ENCODE data around the gene RTN4. TPM values are rescaled to one million over a fixed set of nuclear protein-coding genes. Genes with fewer than 3 reads are reported as not detected.

RTN4 gene
- total and polyA plus RNA-seq, 3 donors from 2014 or later: 107 to 183 (median 112) TPM

DNA sequence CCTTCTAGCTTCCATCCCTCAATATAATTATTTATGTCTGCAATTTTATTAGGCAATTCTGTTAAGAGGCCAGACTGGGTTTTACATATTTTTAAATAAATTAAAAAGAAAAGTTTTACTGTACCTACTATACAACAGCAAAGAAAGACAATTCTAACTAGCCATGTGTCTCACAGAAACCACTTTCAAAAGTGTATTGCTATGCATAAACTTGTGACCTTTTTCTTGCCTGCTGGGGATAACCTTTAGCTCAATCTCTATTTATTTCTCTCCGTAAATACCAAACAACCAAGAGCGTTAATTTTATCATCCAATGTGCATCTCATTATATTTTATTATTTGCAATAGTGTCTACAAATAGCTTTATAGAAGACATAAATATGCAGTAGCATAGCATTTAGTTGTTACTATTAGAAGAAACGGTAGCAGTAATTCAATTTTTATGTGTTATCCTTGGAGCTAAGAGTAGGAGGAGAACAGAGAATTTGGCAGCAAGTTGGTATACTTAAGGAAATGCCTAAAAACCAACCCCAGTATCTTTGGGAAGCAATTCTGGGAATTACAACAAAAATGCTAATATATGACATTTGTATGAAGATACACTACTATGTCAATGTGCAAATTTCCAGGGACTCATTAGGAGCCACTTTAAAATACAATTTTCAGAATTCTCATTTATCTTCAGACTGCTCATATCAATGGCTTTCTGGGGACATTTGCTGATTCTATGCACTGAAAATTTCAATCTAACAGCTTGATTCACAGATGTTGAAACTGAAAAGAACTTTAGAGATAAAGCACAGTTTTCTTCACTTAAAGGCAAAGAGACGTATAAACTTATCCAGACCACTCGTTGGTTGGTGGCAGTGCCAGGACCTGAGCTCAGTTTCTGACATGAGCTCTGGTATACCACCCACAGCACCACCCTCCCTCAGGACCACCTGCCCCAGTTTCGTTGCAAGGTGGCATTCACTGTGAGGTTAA is 23.0 kb upstream of the RTN4 start:
- intact Hi-C loops (cut with DNase I; ENCODE audit: low total_unique reads): no loop called here
- Histone ChIP-seq H3K27ac (no peak overlapping the region), H3K9me3 (no peaks in the 10 kb centered on the region), H3K4me1 (no peaks in the 10 kb centered on the region), H3K27me3 (no peaks in the 10 kb centered on the region), H3K4me3 (no peak overlapping the region), H3K36me3 (ENCODE audit: low read depth, missing control alignments) (no peaks in the 10 kb centered on the region)
- DNase-seq: no peak
- WGBS, 2 donors: 79 to 80% methylated on average over 6 of the region's 6 CpGs
- TF ChIP-seq POLR2A (IDR thresholded peaks at IDR 0.05): no peak
- TF ChIP-seq, protein P1, sequence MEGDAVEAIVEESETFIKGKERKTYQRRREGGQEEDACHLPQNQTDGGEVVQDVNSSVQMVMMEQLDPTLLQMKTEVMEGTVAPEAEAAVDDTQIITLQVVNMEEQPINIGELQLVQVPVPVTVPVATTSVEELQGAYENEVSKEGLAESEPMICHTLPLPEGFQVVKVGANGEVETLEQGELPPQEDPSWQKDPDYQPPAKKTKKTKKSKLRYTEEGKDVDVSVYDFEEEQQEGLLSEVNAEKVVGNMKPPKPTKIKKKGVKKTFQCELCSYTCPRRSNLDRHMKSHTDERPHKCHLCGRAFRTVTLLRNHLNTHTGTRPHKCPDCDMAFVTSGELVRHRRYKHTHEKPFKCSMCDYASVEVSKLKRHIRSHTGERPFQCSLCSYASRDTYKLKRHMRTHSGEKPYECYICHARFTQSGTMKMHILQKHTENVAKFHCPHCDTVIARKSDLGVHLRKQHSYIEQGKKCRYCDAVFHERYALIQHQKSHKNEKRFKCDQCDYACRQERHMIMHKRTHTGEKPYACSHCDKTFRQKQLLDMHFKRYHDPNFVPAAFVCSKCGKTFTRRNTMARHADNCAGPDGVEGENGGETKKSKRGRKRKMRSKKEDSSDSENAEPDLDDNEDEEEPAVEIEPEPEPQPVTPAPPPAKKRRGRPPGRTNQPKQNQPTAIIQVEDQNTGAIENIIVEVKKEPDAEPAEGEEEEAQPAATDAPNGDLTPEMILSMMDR (IDR thresholded peaks at IDR 0.05): no peak

DNA sequence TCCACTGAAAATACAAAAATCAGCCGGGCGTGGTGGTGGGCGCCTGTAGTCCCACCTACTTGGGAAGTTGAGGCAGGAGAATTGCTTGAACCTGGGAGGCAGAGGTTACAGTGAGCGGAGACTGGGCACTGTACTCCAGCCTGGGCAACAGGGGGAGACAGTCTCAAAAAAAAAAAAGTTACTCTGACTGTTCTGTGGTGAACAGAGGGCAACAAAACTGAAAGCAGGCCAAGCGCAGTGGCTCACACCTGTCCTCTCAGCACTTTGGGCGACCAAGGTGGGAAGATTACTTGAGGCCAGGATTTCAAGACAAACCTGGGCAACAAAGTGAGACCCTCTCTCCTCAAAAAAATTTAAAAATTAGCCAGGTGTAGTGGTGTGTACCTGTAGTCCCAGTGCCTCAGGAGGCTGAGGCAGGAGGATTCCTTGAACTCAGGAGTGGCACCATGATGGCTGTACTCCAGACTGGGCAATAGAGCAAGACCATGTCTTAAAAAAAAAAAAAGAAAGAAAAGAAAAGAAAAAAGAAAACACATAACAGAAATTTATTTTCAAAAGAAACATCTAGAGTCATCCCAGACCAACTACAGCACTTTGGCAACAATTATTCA is 13.6 kb upstream of the RTN4 start:
- no peak for TF ChIP-seq POLR2A (IDR thresholded peaks at IDR 0.05)
- TF ChIP-seq, protein P1 (IDR thresholded peaks at IDR 0.05): no peak
- Histone ChIP-seq H3K27me3 (no peaks in the 10 kb centered on the region), H3K27ac (no peak overlapping the region), H3K9me3 (no peaks in the 10 kb centered on the region), H3K4me3 (no peak overlapping the region), H3K4me1 (no peaks in the 10 kb centered on the region), H3K36me3 (ENCODE audit: low read depth, missing control alignments) (no peaks in the 10 kb centered on the region)
- WGBS, 2 donors: 90 to 94% methylated on average over 6 of the region's 6 CpGs
- no peak for DNase-seq
- intact Hi-C loops (cut with DNase I; ENCODE audit: low total_unique reads): no loop called here

DNA sequence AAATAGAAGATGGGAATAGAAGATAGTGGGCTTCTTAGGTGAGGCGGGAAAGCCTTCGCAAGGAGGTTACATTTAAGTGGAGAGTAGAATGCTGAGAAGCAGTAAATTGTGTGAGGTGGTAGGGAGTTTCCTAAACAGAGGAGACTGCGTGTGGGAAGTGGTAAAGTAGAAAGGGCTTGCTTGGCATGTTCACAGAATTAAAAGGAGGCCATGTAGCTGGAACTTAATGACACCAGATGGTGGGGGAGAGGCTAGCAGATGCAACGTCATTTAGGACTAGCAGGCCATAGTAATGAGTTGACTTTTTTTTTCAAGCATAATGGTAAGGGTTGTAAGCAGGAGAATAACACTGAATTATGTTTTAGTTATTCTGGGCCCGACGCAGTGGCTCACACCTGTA is 13.0 kb upstream of the RTN4 start:
- H3K4me3 ChIP-seq: no peak overlapping the region
- H3K27ac ChIP-seq: no peak overlapping the region
- intact Hi-C loops (cut with DNase I; ENCODE audit: low total_unique reads): no loop called here
- TF ChIP-seq, protein P1 (IDR thresholded peaks at IDR 0.05): no peak
- TF ChIP-seq POLR2A (IDR thresholded peaks at IDR 0.05): no peak
- H3K9me3 ChIP-seq: no peaks in the 10 kb centered on the region
- DNase-seq: no peak
- no peaks in the 10 kb centered on the region for H3K4me1 ChIP-seq
- H3K36me3 ChIP-seq (ENCODE audit: low read depth, missing control alignments): no peaks in the 10 kb centered on the region
- 81 to 84% methylated on average over 6 of the region's 6 CpGs for whole genome bisulfite sequencing, 2 donors
- H3K27me3 ChIP-seq: no peaks in the 10 kb centered on the region

DNA sequence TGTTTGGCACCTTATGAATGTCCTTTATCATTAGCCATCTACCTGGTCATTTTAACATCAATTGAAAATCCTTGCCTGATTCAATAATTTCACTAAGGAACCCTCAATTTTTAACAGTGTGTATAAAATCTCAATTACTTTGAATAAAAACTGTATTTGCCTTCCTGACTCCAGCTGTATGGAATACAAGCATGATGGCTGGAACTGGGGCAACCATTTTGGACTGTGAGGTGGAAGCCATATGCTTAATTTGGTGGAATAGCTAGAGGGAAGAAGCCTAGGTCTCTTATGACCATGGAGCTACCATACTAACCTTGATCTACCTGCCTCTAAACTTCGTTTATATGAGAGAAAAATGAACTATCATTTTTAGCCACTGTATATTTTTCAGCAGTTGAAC is 12.5 kb upstream of the RTN4 start:
- no peak for DNase-seq
- Histone ChIP-seq H3K27ac (no peak overlapping the region), H3K9me3 (no peaks in the 10 kb centered on the region), H3K4me1 (no peaks in the 10 kb centered on the region), H3K4me3 (no peak overlapping the region), H3K36me3 (ENCODE audit: low read depth, missing control alignments) (no peaks in the 10 kb centered on the region), H3K27me3 (no peaks in the 10 kb centered on the region)
- TF ChIP-seq POLR2A (IDR thresholded peaks at IDR 0.05): no peak
- TF ChIP-seq, protein P1 (IDR thresholded peaks at IDR 0.05): no peak
- WGBS, 2 donors: 66 to 73% methylated on average over 1 of the region's 1 CpG
- intact Hi-C loops (cut with DNase I; ENCODE audit: low total_unique reads): no loop called here
